Thymus (tissue), 11 donors: Measurements from ENCODE around the gene RFX2. TPM values are rescaled to one million over a fixed set of nuclear protein-coding genes. Genes with fewer than 3 reads are reported as not detected.

Experiments used
- DNase-seq, 9 donors: peaks; one replicate each; pipeline ENCODE4 v3.0.0-alpha.2; 2013; ENCODE audit warnings: low spot score in 9 of 9, low read depth in 6 of 9, missing footprints in 1 of 9
- H3K27ac ChIP-seq, 2 donors: one replicate each; pipeline ENCODE4 v1.5.1; 2013; ENCODE audit warnings: control low read depth in 1 of 2, low read depth in 1 of 2, low read length in 1 of 2, mild to moderate bottlenecking in 1 of 2, moderate library complexity in 1 of 2
- H3K27me3 ChIP-seq, 2 donors: one replicate each; pipeline ENCODE4 v1.5.1; 2013; ENCODE audit warnings: low read length in 1 of 2; ENCODE audit not compliant: control insufficient read depth in 2 of 2, insufficient read depth in 1 of 2
- H3K36me3 ChIP-seq, 2 donors: one replicate each; pipeline ENCODE4 v1.5.1; 2013; ENCODE audit warnings: low read length in 1 of 2, mild to moderate bottlenecking in 1 of 2, moderate library complexity in 1 of 2; ENCODE audit not compliant: control insufficient read depth in 2 of 2, insufficient read depth in 2 of 2
- H3K4me1 ChIP-seq, 2 donors: one replicate each; pipeline ENCODE4 v1.5.1; 2013; ENCODE audit warnings: low read length in 2 of 2; ENCODE audit not compliant: control insufficient read depth in 2 of 2, insufficient read depth in 2 of 2
- H3K4me3 ChIP-seq, 2 donors: one replicate each; pipeline ENCODE4 v1.5.1; 2013; ENCODE audit warnings: low read length in 2 of 2, control low read depth in 1 of 2, mild to moderate bottlenecking in 1 of 2
- H3K9me3 ChIP-seq, 2 donors: one replicate each; pipeline ENCODE4 v1.5.1; 2013; ENCODE audit warnings: low read length in 1 of 2, mild to moderate bottlenecking in 1 of 2; ENCODE audit not compliant: control insufficient read depth in 2 of 2, insufficient read depth in 1 of 2
- WGBS: extraction: QIAGEN DNeasy Blood & Tissue Kit; methylation state at CpG from one replicate; pipeline ENCODE4 v1.1.7; 2013; 5-methylcytosine and 5-hydroxymethylcytosine counted together
- polyA plus RNA-seq: library from polyadenylated mRNA; stranded (reverse); fragments of 200-250 nt; gene quantifications from one replicate; pipeline ENCODE4 v1.2.3, GENCODE V29; 2013
- total RNA-seq: library from RNA; stranded (reverse); fragments of 120-200 nt; gene quantifications from one replicate; pipeline ENCODE4 v1.2.4, GENCODE V29; 2013
- donor health status: healthy.

The RFX2 gene
- total and polyA plus RNA-seq, 2 donors = 3.4 to 4.6 TPM

DNA sequence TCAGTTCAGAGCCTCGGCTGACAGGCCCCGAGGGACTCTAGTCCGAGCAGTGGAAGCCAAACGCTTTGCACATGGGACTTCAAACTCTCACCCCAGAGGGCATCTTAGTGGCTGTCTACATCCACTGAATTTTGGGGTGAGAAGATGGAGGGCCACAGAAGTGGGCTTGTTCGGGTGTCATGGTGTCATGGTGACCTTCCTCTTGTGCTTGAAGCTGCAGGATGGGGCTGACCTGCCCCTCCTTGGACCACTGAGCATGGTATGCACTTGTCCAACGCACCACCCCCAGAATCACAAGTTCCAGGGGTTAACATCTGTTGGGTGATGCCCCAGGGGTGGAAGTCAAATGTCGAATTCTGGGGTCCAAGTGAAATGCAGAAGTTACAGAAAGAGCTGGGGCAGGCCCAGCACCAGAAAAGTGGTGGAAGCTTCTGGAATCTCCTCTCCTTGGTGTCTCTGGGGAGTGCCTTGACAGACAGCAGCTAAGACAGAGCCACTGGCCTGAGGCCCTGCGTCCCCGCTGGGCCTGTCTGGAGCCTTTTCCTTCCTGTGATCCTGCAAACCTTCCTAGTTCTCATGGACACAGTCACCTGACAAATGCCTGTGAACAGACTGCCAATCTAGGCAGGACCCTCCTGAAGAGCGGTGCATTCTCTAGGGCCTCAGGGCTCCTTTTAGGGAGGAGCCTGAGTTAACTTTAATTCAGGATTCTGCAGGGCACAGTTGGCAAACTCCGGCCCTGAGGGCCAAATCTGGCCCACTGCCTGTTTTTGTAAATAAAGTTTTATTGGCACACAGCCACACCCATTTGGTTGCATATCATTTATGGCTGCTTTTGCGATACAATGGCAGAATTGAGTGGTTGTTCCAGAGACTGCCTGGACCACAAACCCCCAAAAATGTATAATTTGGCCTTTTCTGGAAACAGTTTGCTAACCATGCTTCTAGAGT, 67.2 kb downstream of the RFX2 start:
- H3K9me3 ChIP-seq = no peaks in the 10 kb centered on the region
- no peak for DNase-seq
- no peak overlapping the region for H3K27ac ChIP-seq
- peaks cover 0 to 2% of the 10 kb centered on the region in 2 donors for H3K4me1 ChIP-seq
- no peak overlapping the region for H3K4me3 ChIP-seq
- H3K36me3 ChIP-seq = peaks cover 7 to 28% of the 10 kb centered on the region in 2 donors
- H3K27me3 ChIP-seq = no peaks in the 10 kb centered on the region
- 95% methylated on average over 12 of the region's 12 CpGs for WGBS

DNA sequence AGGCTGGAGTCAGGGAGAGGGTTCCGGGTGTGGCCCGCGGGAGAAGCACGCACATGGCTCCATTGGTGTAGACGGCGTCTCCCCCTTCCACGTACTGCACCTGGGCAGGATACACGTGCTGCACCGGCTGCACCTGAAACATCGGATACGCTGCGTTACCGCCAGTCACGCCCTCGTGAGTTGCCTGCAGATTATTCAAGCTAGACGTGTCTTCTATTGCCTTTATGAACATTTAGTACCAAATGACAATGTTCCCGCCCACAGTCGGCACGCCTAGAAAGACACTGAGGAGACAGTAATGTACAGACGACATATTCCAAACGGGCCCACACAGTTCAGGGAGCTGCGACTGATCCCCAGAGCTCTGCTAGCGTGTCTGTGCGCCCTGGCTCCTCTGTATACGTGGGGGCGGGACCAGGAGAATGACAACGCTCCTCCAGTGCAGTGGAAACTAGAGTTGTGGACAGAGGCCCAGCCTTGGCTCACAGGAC, 68.3 kb downstream of the RFX2 start:
- H3K27ac ChIP-seq = no peak overlapping the region
- H3K27me3 ChIP-seq = no peaks in the 10 kb centered on the region
- H3K36me3 ChIP-seq = peaks cover 7 to 28% of the 10 kb centered on the region in 2 donors
- no peak overlapping the region for H3K4me3 ChIP-seq
- DNase-seq = no peak
- 96% methylated on average over 27 of the region's 27 CpGs for WGBS
- no peaks in the 10 kb centered on the region for H3K9me3 ChIP-seq
- no peaks in the 10 kb centered on the region for H3K4me1 ChIP-seq

GRCh38 chr19:6041071-6041470, 69.2 kb downstream of the RFX2 start:
- no peaks in the 10 kb centered on the region for H3K9me3 ChIP-seq
- H3K27me3 ChIP-seq = no peaks in the 10 kb centered on the region
- H3K4me1 ChIP-seq = no peaks in the 10 kb centered on the region
- peaks cover 9 to 29% of the 10 kb centered on the region in 2 donors for H3K36me3 ChIP-seq
- no peak overlapping the region for H3K4me3 ChIP-seq
- 95% methylated on average over 5 of the region's 5 CpGs for WGBS
- H3K27ac ChIP-seq = no peak overlapping the region
- DNase-seq = no peak

- peak overlapping the region in 1 of 2 donors; percentile 16 for H3K27ac ChIP-seq
- peaks cover 10 to 37% of the 10 kb centered on the region in 2 donors for H3K36me3 ChIP-seq
Observed at GRCh38 chr19:6039566-6040225, 70.6 kb downstream of the RFX2 start.

DNA sequence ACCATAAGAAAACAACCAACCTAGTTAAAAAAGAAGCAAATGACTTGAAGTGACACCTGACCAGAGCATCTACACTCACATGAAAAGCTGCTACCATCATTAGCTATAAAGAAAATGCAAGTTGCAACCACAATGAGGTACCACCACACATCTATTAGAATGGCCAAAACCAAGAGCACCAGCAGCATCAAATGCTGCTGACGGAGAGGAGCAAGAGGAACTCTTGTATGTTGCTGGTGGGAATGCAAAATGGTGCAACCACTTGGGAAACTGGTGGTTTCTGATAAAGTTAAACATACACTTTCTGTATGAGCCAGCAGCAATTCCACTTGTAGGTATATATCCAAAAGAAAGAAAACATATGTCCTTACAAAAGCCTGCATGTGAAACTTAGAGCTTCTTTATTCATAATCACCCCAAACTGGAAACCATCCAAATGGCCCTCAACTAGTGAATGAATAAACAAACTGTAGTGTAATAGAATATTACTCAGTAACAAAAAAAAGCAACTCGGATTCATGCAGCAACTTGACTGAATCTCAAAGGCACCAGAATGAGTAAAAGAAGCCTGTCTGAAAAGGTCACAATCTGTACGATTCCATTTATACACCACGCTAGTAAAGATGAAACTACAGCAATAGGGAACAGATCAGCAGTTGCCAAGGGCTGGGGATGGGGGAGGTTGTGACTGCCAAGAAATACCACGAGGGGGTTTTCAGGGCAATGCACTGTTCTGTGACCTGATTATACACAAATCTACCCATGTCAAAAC, 71.5 kb downstream of the RFX2 start:
- no peaks in the 10 kb centered on the region for H3K9me3 ChIP-seq
- peaks cover 10 to 37% of the 10 kb centered on the region in 2 donors for H3K36me3 ChIP-seq
- 90% methylated on average over 5 of the region's 5 CpGs for WGBS
- no peaks in the 10 kb centered on the region for H3K4me1 ChIP-seq
- H3K4me3 ChIP-seq = no peak overlapping the region
- H3K27me3 ChIP-seq = no peaks in the 10 kb centered on the region
- DNase-seq = peak in 1 of 9 donors; percentile 24
- H3K27ac ChIP-seq = peak overlapping the region; percentile 3 to 16

More at GRCh38 chr19:6039566-6040225, 70.6 kb downstream of the RFX2 start:
- Histone ChIP-seq H3K4me1 (no peaks in the 10 kb centered on the region), H3K27me3 (no peaks in the 10 kb centered on the region), H3K9me3 (no peaks in the 10 kb centered on the region), H3K4me3 (no peak overlapping the region)
- no peak for DNase-seq
- 96% methylated on average over 31 of the region's 31 CpGs for WGBS

DNA sequence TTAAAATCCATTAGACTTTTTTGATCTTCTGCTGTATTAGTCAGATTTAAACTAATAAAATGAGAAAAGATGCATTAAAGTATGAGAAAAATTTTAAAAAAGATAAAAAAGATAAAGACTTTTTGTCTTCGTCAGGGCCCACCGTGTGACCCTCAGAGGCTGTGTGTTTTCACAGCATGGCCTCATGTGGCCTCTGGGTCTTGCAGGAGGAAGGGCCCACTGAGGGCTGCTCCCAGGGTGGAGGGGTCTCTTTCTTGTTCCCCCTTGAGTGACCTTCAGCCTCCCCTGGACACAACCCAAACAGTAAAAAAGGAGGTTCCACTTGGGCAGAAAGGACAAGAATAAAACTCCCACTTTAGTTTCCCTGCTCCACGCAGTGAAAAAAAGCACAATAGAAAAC, 75.3 kb downstream of the RFX2 start:
- H3K27me3 ChIP-seq = no peaks in the 10 kb centered on the region
- WGBS = 99% methylated on average over 3 of the region's 3 CpGs
- H3K4me1 ChIP-seq = no peaks in the 10 kb centered on the region
- no peaks in the 10 kb centered on the region for H3K9me3 ChIP-seq
- H3K4me3 ChIP-seq = no peak overlapping the region
- peak overlapping the region in 1 of 2 donors; percentile 31 for H3K27ac ChIP-seq
- DNase-seq = no peak
- peaks cover 7 to 18% of the 10 kb centered on the region in 2 donors for H3K36me3 ChIP-seq

DNA sequence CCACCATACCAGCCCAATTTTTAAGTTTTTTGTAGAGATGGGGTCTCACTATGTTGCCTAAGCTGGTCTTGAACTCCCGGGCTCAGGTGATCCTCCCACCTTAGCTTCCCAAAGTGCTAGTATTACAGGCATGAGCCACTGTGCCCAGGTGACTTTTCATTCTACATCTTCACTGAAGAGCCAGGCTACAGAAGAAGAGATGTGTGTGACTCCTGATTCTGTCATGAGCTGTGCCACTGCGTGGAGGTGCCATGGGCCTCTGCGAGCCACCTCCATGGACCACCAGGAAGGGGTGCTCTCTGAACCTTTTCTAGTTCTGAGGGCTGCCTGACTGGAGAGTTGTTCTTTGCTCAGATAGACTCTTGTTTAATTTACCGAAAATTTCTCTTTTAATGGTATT, 75.8 kb downstream of the RFX2 start:
- Histone ChIP-seq H3K9me3 (no peaks in the 10 kb centered on the region), H3K36me3 (peaks cover 3 to 12% of the 10 kb centered on the region in 2 donors), H3K27me3 (no peaks in the 10 kb centered on the region), H3K4me3 (no peak overlapping the region), H3K27ac (no peak overlapping the region), H3K4me1 (no peaks in the 10 kb centered on the region)
- over 99% methylated on average over 4 of the region's 4 CpGs for WGBS
- DNase-seq = no peak

GRCh38 chr19:6033744-6034264, 76.5 kb downstream of the RFX2 start:
- H3K27me3 ChIP-seq = no peaks in the 10 kb centered on the region
- peaks cover 3 to 11% of the 10 kb centered on the region in 2 donors for H3K36me3 ChIP-seq
- no peaks in the 10 kb centered on the region for H3K4me1 ChIP-seq
- no peak for DNase-seq
- no peak overlapping the region for H3K27ac ChIP-seq
- over 99% methylated on average over 4 of the region's 4 CpGs for WGBS
- no peak overlapping the region for H3K4me3 ChIP-seq
- H3K9me3 ChIP-seq = no peaks in the 10 kb centered on the region
